ENCODE data around the gene ZFX. TPM values are rescaled to one million over a fixed set of nuclear protein-coding genes. Genes with fewer than 3 reads are reported as not detected.

ZFX gene
- total RNA-seq (10 to 100 TPM; 34.5 to 87.8 (median 82.5) TPM), polyA plus RNA-seq (10 to 100 TPM; 16.1 to 20.5 TPM)
- long read RNA-seq, donor 1, partial matches to known transcripts, result 23 of 116 reads
- long read RNA-seq, donor 1, other reads (novel, unspliced or antisense), result 93 of 116 reads
- long read RNA-seq, donor 2, partial matches to known transcripts, result 0 of 1 reads
- long read RNA-seq, donor 2, other reads (novel, unspliced or antisense), result 0 of 1 reads
- long read RNA-seq, donor 3, full-length matches to known transcripts, result 3 of 24 reads
- long read RNA-seq, donor 3, partial matches to known transcripts, result 13 of 24 reads
- long read RNA-seq, donor 3, other reads (novel, unspliced or antisense), result 8 of 24 reads

GRCh38 chrX:24149351-24150050, at the start of gene ZFX:
TSS of gene ZFX (plus strand) at chrX:24149729. CDS start at chrX:24172743, 23,014 bp downstream.
- intact Hi-C loops (cut with DNase I), result loop anchor here in 2 of 4 donors (5.0 to 10.0 kb wide), 3 partner anchors 92 to 95 kb away; partner anchors contain the start of gene EIF2S3 (in 1 of the 2)
- DNase-seq, result peak; percentile 71 to 83 (median 76)
- no peaks in the 10 kb centered on the region for H3K9me3 ChIP-seq
- no peaks in the 10 kb centered on the region for H3K36me3 ChIP-seq
- peak within 1 kb of the TSS; percentile 100 for H3K27ac ChIP-seq
- WGBS, 3 donors, result 1% methylated on average over 60 to 103 of the region's 104 CpGs
- no peak for TF ChIP-seq EP300 (IDR thresholded peaks at IDR 0.05)
- TF ChIP-seq, protein P1, sequence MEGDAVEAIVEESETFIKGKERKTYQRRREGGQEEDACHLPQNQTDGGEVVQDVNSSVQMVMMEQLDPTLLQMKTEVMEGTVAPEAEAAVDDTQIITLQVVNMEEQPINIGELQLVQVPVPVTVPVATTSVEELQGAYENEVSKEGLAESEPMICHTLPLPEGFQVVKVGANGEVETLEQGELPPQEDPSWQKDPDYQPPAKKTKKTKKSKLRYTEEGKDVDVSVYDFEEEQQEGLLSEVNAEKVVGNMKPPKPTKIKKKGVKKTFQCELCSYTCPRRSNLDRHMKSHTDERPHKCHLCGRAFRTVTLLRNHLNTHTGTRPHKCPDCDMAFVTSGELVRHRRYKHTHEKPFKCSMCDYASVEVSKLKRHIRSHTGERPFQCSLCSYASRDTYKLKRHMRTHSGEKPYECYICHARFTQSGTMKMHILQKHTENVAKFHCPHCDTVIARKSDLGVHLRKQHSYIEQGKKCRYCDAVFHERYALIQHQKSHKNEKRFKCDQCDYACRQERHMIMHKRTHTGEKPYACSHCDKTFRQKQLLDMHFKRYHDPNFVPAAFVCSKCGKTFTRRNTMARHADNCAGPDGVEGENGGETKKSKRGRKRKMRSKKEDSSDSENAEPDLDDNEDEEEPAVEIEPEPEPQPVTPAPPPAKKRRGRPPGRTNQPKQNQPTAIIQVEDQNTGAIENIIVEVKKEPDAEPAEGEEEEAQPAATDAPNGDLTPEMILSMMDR (IDR thresholded peaks at IDR 0.05), result no peak
- peaks cover 14% of the 10 kb centered on the region for H3K4me1 ChIP-seq (ENCODE audit: insufficient read depth)
- no peaks in the 10 kb centered on the region for H3K27me3 ChIP-seq
- H3K4me3 ChIP-seq, result peak within 1 kb of the TSS; percentile 73

DNA sequence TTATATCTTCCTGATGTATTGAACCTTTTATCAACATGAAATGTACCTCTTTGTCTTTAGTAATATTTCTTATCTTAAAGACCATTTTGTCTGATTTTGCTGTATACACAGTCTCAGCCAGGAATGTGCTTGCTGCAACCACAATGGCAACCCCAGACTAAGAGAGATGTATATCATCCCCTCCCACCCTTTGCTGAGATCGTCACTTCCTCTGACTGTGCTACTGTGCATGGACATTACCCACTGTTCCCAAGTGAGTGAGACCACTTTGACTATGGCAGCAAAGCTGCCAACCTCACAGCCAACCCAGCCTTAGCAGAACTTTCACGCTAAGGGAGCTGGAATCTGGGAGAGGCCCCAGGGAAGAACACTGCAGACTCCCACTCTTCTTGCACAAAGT, 48.8 kb upstream of the ZFX start:
- intact Hi-C loops (cut with DNase I), result no loop called here
- no peaks in the 10 kb centered on the region for H3K27me3 ChIP-seq
- DNase-seq, result no peak
- no peaks in the 10 kb centered on the region for H3K36me3 ChIP-seq
- H3K27ac ChIP-seq, result no peak overlapping the region
- no peaks in the 10 kb centered on the region for H3K9me3 ChIP-seq
- TF ChIP-seq POLR2A (IDR thresholded peaks at IDR 0.05) (no peak), EP300 (IDR thresholded peaks at IDR 0.05) (no peak)
- TF ChIP-seq, protein P1 (IDR thresholded peaks at IDR 0.05), result no peak
- no peaks in the 10 kb centered on the region for H3K4me1 ChIP-seq (ENCODE audit: insufficient read depth)
- H3K4me3 ChIP-seq, result no peak overlapping the region
- WGBS, 3 donors, result 44 to 69% (median 66%) methylated on average over 2 of the region's 2 CpGs

DNA sequence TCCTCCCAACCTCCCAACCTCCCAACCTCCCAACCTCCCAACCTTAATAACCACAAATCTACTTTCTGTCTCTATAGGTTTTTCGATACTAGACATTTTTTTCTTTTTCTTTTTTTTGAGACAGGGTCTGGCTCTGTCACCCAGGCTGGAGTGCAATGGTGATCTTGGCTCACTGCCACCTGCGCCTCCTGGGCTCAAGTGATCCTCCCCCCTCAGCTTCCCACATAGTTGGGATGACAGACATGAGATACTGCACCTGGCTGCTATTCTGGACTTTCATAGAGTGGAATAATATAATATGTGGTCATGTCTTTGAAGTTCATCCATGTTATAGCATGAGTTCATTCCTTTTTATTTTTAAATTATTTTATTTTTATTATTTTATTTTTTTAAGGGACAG, 39.5 kb upstream of the ZFX start:
- peak in 1 of 5 donors; percentile 13 for DNase-seq
- Histone ChIP-seq H3K36me3 (no peaks in the 10 kb centered on the region), H3K4me3 (no peak overlapping the region), H3K9me3 (no peaks in the 10 kb centered on the region), H3K27me3 (no peaks in the 10 kb centered on the region), H3K4me1 (ENCODE audit: insufficient read depth) (no peaks in the 10 kb centered on the region), H3K27ac (no peak overlapping the region)
- intact Hi-C loops (cut with DNase I), result no loop called here
- WGBS, 3 donors, result 35 to 53% (median 48%) methylated on average over 2 of the region's 2 CpGs
- TF ChIP-seq POLR2A (IDR thresholded peaks at IDR 0.05), result no peak

DNA sequence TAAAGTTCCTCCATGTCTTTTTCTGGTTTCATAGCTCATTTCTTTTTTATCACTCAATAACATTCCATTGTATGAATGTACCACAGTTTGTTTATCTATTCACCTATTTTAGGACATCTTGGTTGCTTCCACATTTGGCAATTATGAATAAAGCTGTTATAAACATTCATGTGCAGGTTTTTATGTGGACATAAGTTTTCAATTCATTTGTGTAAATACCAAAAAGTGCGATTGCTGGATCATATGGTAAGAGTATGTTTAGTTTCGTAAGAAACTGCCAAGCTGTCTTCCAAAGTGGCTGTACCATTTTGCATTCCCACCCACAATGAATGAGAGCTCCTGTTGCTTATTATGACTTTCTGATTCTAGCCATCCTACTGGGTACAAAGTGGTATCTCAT, 36.3 kb upstream of the ZFX start:
- no peak overlapping the region for H3K4me3 ChIP-seq
- H3K27me3 ChIP-seq, result no peaks in the 10 kb centered on the region
- no peak for TF ChIP-seq POLR2A (IDR thresholded peaks at IDR 0.05)
- no peak for TF ChIP-seq EP300 (IDR thresholded peaks at IDR 0.05)
- no peaks in the 10 kb centered on the region for H3K36me3 ChIP-seq
- no peak for DNase-seq
- no peaks in the 10 kb centered on the region for H3K9me3 ChIP-seq
- H3K27ac ChIP-seq, result no peak overlapping the region
- WGBS, 3 donors, result 89 to 91% (median 90%) methylated on average over 2 of the region's 2 CpGs
- intact Hi-C loops (cut with DNase I), result no loop called here
- peaks cover 2% of the 10 kb centered on the region for H3K4me1 ChIP-seq (ENCODE audit: insufficient read depth)

DNA sequence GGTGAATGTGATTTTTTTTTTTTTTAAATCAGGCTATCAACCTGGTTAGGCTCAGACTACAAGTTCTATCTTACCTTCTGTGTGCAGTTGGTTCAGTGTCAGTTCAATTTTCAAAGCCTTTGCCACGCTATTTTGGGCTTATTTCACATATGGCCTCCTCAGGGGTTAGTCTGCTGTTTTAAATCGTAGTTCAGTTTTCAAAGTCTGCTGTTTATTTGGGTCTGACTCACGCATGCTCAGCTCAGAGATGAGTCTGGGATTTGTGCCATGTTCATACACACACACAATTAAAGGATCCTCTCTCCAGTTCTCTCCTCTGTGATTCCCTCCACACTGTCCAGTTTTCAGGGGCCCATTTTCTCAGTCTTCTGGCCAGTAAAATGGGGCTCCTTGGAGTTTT, 32.3 kb upstream of the ZFX start:
- peak in 4 of 5 donors; percentile 28 to 38 (median 32) for DNase-seq
- H3K4me3 ChIP-seq, result no peak overlapping the region

More for the DNA sequence above, 32.3 kb upstream of the ZFX start:
- Histone ChIP-seq H3K27ac (no peak overlapping the region), H3K27me3 (no peaks in the 10 kb centered on the region), H3K4me1 (ENCODE audit: insufficient read depth) (peaks cover 2% of the 10 kb centered on the region), H3K36me3 (no peaks in the 10 kb centered on the region), H3K9me3 (no peaks in the 10 kb centered on the region)
- TF ChIP-seq, protein P1 (IDR thresholded peaks at IDR 0.05), result no peak
- TF ChIP-seq EP300 (IDR thresholded peaks at IDR 0.05), result no peak
- no peak for TF ChIP-seq POLR2A (IDR thresholded peaks at IDR 0.05)
- intact Hi-C loops (cut with DNase I), result no loop called here
- 4 to 8% (median 5%) methylated on average over 3 of the region's 3 CpGs for WGBS, 3 donors

Data from ovary (tissue), 10 donors.